Measurements from ENCODE around the gene CPTP.

The CPTP gene

GRCh38 chr1:1317420-1317819, 7.2 kb upstream of the CPTP start:
- Histone ChIP-seq H3K36me3 (ENCODE audit: low read depth) (peaks cover 79% of the 10 kb centered on the region), H3K27ac (ENCODE audit: poor library complexity, severe bottlenecking) (peak overlapping the region; percentile 46), H3K4me1 (ENCODE audit: insufficient read depth, poor library complexity, severe bottlenecking) (peaks cover 6% of the 10 kb centered on the region), H3K9me3 (ENCODE audit: severe bottlenecking) (no peaks in the 10 kb centered on the region), H3K27me3 (ENCODE audit: insufficient read depth, poor library complexity, severe bottlenecking) (no peaks in the 10 kb centered on the region), H3K4me3 (ENCODE audit: severe bottlenecking) (no peak overlapping the region)
- TF ChIP-seq CTCF (IDR thresholded peaks at IDR 0.05; ENCODE audit: poor library complexity, severe bottlenecking): no peak
- DNase-seq (ENCODE audit: low spot score): no peak
- no peak for ATAC-seq (ENCODE audit: low read depth)

- ATAC-seq (ENCODE audit: low read depth): peak; percentile 90
- TF ChIP-seq CTCF (IDR thresholded peaks at IDR 0.05; ENCODE audit: poor library complexity, severe bottlenecking): no peak
- Histone ChIP-seq H3K36me3 (ENCODE audit: low read depth) (peaks cover 71% of the 10 kb centered on the region), H3K4me3 (ENCODE audit: severe bottlenecking) (no peak overlapping the region), H3K9me3 (ENCODE audit: severe bottlenecking) (no peaks in the 10 kb centered on the region), H3K27ac (ENCODE audit: poor library complexity, severe bottlenecking) (peak overlapping the region; percentile 46), H3K4me1 (ENCODE audit: insufficient read depth, poor library complexity, severe bottlenecking) (peaks cover 6% of the 10 kb centered on the region), H3K27me3 (ENCODE audit: insufficient read depth, poor library complexity, severe bottlenecking) (no peaks in the 10 kb centered on the region)
- DNase-seq (ENCODE audit: low spot score): no peak
These were observed 6.4 kb upstream of the CPTP start for GRCh38 chr1:1318131-1318652.

GRCh38 chr1:1318777-1319645, 5.6 kb upstream of the CPTP start:
- ATAC-seq (ENCODE audit: low read depth) (no peak), DNase-seq (ENCODE audit: low spot score) (no peak)
- no peak overlapping the region for H3K4me3 ChIP-seq (ENCODE audit: severe bottlenecking)
- H3K9me3 ChIP-seq (ENCODE audit: severe bottlenecking): no peaks in the 10 kb centered on the region
- H3K4me1 ChIP-seq (ENCODE audit: insufficient read depth, poor library complexity, severe bottlenecking): peaks cover 6% of the 10 kb centered on the region
- H3K36me3 ChIP-seq (ENCODE audit: low read depth): peaks cover 63% of the 10 kb centered on the region
- TF ChIP-seq CTCF (IDR thresholded peaks at IDR 0.05; ENCODE audit: poor library complexity, severe bottlenecking): no peak
- H3K27me3 ChIP-seq (ENCODE audit: insufficient read depth, poor library complexity, severe bottlenecking): no peaks in the 10 kb centered on the region
- peak overlapping the region; percentile 46 for H3K27ac ChIP-seq (ENCODE audit: poor library complexity, severe bottlenecking)

- Histone ChIP-seq H3K4me1 (ENCODE audit: insufficient read depth, poor library complexity, severe bottlenecking) (peaks cover 6% of the 10 kb centered on the region), H3K27me3 (ENCODE audit: insufficient read depth, poor library complexity, severe bottlenecking) (no peaks in the 10 kb centered on the region), H3K4me3 (ENCODE audit: severe bottlenecking) (no peak overlapping the region), H3K36me3 (ENCODE audit: low read depth) (peaks cover 59% of the 10 kb centered on the region), H3K9me3 (ENCODE audit: severe bottlenecking) (no peaks in the 10 kb centered on the region), H3K27ac (ENCODE audit: poor library complexity, severe bottlenecking) (no peak overlapping the region)
- DNase-seq (ENCODE audit: low spot score): no peak
- no peak for TF ChIP-seq CTCF (IDR thresholded peaks at IDR 0.05; ENCODE audit: poor library complexity, severe bottlenecking)
- no peak for ATAC-seq (ENCODE audit: low read depth)
These were observed 5.0 kb upstream of the CPTP start for GRCh38 chr1:1319646-1319941.
